Activated naive CD8-positive, alpha-beta T cell treated with anti-CD3 and anti-CD28 coated beads, Interleukin-2, amount 10 ng/mL, durations not matched to agents 7 days and 5 days (primary cell): ENCODE results near the gene LHX3. TPM values are rescaled to one million over a fixed set of nuclear protein-coding genes. Genes with fewer than 3 reads are reported as not detected.

Experiments used
- ATAC-seq: fragments of 150-1000 bp; cut with Tn5 transposase; one replicate; pipeline ENCODE4 v1.10.0; 2021; ENCODE audit warnings: low read depth, moderate library complexity
- POLR2A ChIA-PET: fragments of 350-600 bp; sonication (Branson Sonifier 250); formaldehyde crosslinking; loops from one replicate; lab custom pipeline; 2021; ENCODE audit warnings: antibody characterized with exemption; lab: Charles Lee
- DNase-seq: peaks from one replicate; pipeline ENCODE4 v3.0.0; 2021
- H3K27ac Mint-ChIP-seq: one replicate; pipeline ENCODE4 v1.8.0; 2022; ENCODE audit warnings: mild to moderate bottlenecking, mixed read lengths
- H3K27me3 Mint-ChIP-seq: one replicate; pipeline ENCODE4 v1.8.0; 2022; ENCODE audit warnings: mild to moderate bottlenecking, moderate library complexity, mixed read lengths
- H3K36me3 Mint-ChIP-seq: one replicate; pipeline ENCODE4 v1.8.0; 2021; ENCODE audit warnings: mild to moderate bottlenecking, mixed read lengths
- H3K4me1 Mint-ChIP-seq: one replicate; pipeline ENCODE4 v1.8.0; 2021; ENCODE audit warnings: mixed read lengths
- H3K4me3 Mint-ChIP-seq: one replicate; pipeline ENCODE4 v1.8.0; 2022; ENCODE audit warnings: mild to moderate bottlenecking, moderate library complexity, mixed read lengths
- H3K9me3 Mint-ChIP-seq: one replicate; pipeline ENCODE4 v1.8.0; 2021; ENCODE audit warnings: mixed read lengths
- total RNA-seq, 2 experiments: library from RNA; stranded (reverse); gene quantifications; one replicate each; pipeline ENCODE4 v1.2.3, GENCODE V29; 2021

Gene LHX3
- total RNA-seq, 2 experiments from 2014 or later: not detected

DNA sequence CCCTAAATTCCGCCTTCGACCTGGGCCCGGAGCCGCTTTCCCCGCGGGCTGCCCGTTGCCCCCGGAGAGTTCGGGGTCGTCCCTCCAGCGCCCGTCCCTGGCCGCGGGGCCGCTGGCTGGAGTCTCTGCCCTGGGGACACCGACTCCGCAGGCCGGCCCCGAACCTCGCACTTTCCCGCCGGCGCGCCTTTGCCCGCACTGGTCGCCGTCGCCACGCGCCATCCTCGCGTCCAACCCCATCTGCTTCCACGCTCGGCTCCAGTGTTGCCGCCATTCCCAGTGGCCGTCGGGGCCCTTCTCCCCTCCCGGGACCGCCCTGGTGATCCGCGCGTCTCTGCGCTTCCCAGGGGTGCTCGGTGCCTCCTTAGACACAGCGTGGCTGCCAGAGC lies 11.0 kb downstream of the LHX3 start:
- Mint-ChIP-seq H3K4me3 (no peak overlapping the region), H3K4me1 (peaks cover 2% of the 10 kb centered on the region), H3K9me3 (no peaks in the 10 kb centered on the region), H3K27ac (no peak overlapping the region), H3K27me3 (peaks cover 66% of the 10 kb centered on the region), H3K36me3 (no peaks in the 10 kb centered on the region)
- ATAC-seq (no peak), DNase-seq (no peak)
- POLR2A ChIA-PET: no interaction called here

DNA sequence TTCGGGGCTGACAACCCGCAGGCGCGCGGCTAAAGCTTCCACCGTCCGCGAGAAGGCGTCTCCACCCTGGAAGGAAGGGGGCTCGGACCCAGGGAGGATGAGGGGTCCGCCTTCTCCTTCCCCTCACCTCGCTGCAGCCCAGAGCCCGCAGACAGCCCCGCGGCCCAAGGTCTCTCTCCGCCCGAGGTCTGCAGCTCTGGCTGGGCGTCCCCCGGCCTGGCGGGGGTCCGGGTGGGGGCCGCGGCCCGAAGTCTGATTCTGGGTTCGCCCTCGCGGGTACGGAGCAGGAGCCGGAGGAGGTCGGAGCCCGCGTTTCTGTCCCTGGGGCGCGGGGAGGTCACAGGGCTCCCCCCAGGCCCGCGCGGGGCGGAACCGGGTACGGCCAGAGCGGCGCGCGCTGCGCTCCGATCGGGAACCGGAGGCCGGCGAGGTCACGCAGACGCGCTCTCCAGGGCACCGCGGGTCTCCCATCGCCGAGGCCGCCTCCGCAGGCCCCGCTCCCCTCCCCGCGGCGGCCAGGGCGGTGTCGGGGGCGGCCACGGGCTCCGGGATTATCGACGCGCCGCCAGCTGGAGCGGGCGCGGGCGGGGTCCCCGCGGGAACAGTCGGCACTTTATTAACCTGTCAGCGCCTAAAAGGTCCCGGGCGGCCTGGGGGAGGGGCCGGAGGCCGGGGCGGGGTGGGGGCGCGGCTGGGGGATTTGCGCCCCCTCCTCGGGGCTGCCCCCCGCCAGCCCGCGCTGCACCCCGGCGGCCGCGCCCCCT lies 11.6 kb downstream of the LHX3 start:
- H3K27me3 Mint-ChIP-seq: peaks cover 62% of the 10 kb centered on the region
- ATAC-seq (no peak), DNase-seq (no peak)
- no peaks in the 10 kb centered on the region for H3K9me3 Mint-ChIP-seq
- POLR2A ChIA-PET: no interaction called here
- peaks cover 2% of the 10 kb centered on the region for H3K4me1 Mint-ChIP-seq
- no peaks in the 10 kb centered on the region for H3K36me3 Mint-ChIP-seq
- no peak overlapping the region for H3K4me3 Mint-ChIP-seq
- H3K27ac Mint-ChIP-seq: no peak overlapping the region

DNA sequence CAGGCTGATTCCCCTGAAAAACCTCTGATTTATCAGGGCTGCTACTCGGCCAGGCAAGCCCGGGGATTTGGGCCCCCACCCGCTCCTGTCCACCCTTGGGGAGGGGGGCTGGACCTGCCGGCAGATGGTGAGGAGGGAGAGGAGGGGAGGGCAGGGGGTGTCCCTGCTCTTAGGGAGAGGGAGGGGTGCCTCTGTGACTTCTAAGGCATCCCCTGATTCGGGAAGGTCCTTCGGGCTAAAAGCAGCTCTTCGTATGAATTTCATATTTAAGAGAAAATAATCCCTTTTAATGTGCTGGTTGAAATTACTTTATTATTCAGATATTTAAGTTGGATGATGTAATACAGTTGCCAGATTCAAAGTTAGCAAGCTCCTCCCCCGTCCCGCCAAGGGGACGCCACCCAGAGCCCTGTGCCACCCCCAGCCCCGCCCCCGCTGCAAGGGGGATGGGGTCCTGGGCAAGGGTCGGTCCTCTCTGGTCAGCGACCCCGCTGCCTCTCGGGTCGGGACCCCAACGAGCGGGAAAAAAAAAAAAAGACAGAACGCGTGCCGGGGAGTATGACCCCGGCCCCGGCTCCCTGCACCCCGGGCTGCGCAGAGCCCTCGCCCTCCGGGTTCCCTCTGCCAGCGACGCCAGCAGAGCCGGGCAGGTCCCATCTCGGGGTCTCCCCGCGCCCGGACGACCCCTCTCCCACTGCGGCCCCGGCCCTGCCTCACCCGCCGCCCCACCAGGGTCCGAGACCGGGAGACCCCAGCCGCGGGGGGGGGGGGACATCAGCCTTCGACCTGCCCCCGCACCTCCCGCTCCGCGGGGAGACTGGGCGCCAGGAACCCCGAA lies 12.4 kb downstream of the LHX3 start:
- ATAC-seq (no peak), DNase-seq (no peak)
- no peak overlapping the region for H3K4me3 Mint-ChIP-seq
- POLR2A ChIA-PET: no interaction called here
- H3K4me1 Mint-ChIP-seq: peaks cover 2% of the 10 kb centered on the region
- no peaks in the 10 kb centered on the region for H3K36me3 Mint-ChIP-seq
- peaks cover 54% of the 10 kb centered on the region for H3K27me3 Mint-ChIP-seq
- H3K9me3 Mint-ChIP-seq: no peaks in the 10 kb centered on the region
- H3K27ac Mint-ChIP-seq: no peak overlapping the region

DNA sequence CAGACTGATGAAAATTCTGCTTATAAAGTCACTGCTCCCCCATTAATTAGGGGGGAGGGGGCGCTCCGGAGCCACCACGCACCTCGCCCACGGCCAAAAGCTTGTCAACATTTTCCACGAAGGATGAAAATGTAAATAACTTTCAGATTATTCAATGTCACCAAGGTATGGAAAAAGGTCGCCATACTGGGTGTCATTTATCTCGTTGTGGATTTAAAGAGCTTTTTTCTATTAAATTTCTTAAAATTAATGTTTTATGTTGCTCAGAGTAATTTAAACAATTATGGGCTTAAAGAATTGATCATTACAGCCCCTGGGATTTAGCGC lies 13.0 kb downstream of the LHX3 start:
- H3K36me3 Mint-ChIP-seq: no peaks in the 10 kb centered on the region
- no peak overlapping the region for H3K27ac Mint-ChIP-seq
- no peak for ATAC-seq
- no peak overlapping the region for H3K4me3 Mint-ChIP-seq
- DNase-seq: no peak
- peaks cover 53% of the 10 kb centered on the region for H3K27me3 Mint-ChIP-seq
- H3K4me1 Mint-ChIP-seq: peaks cover 2% of the 10 kb centered on the region
- POLR2A ChIA-PET: no interaction called here
- H3K9me3 Mint-ChIP-seq: no peaks in the 10 kb centered on the region

DNA sequence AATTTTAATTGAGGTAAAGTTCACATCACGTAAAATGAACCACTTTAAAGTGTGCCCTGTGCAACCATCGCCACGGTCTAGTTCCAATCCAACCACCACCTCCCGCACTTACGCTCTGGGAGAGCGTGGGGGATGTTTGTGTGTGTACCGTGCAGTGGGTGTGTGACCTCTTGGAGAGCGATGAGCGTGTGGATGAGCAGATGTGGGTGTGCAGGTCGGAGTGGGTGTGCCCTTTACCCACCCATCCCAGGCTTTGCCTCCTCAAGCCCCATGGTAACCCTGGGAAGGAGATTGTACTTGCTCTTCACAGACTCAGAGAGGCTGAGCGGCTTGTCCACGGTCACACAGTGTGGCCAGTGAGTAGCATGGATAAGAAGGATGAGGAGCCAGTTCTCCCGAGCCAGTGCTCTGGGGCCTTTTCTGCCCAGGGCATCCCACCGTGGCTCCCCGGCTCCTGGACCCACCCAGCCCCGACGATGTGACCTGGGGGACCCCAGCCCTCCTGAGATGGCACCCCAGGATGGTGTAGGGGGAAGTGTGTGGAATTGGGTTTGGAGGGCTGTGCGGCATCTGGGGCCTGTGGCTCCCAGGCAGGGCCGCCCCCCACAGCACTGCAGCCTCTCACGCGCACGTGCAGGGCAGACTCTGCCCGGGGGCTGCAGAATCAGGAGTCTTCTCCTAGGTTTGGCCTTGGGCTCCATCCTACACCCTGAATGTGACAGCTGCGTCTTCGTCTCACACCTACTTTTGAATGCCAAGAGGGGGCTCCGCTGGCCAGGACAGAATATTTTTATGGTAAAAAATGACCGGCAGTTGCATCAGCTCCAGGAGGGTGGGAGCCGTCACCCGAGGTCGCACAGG lies 13.6 kb downstream of the LHX3 start:
- POLR2A ChIA-PET: no interaction called here
- DNase-seq: no peak
- H3K4me3 Mint-ChIP-seq: no peak overlapping the region
- H3K36me3 Mint-ChIP-seq: no peaks in the 10 kb centered on the region
- peaks cover 47% of the 10 kb centered on the region for H3K27me3 Mint-ChIP-seq
- no peaks in the 10 kb centered on the region for H3K9me3 Mint-ChIP-seq
- ATAC-seq: no peak
- H3K27ac Mint-ChIP-seq: no peak overlapping the region
- H3K4me1 Mint-ChIP-seq: peaks cover 1% of the 10 kb centered on the region

DNA sequence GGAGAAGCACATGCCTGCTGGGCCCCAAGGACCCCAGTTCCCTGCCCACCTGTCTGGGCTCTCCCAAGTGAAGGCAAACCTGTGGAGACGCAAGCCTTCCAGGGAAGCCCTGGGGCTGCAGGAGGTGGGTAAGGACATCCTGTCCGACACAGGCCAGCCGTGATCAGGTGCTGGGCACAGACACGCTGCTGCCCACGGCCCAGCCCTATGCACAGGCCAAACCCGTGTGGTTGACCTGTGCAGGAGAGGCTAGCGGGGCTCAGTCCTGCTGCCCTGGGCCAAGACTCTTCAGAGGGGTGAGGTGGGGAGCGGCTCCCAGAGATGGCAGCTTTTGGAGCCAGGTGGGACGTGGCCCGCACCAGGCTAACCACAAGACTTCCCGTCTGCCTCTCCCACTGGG lies 14.3 kb downstream of the LHX3 start:
- H3K27ac Mint-ChIP-seq: no peak overlapping the region
- ATAC-seq: no peak
- H3K36me3 Mint-ChIP-seq: no peaks in the 10 kb centered on the region
- H3K4me3 Mint-ChIP-seq: no peak overlapping the region
- H3K4me1 Mint-ChIP-seq: no peaks in the 10 kb centered on the region
- no peaks in the 10 kb centered on the region for H3K9me3 Mint-ChIP-seq
- DNase-seq: no peak
- peaks cover 44% of the 10 kb centered on the region for H3K27me3 Mint-ChIP-seq
- POLR2A ChIA-PET: no interaction called here

DNA sequence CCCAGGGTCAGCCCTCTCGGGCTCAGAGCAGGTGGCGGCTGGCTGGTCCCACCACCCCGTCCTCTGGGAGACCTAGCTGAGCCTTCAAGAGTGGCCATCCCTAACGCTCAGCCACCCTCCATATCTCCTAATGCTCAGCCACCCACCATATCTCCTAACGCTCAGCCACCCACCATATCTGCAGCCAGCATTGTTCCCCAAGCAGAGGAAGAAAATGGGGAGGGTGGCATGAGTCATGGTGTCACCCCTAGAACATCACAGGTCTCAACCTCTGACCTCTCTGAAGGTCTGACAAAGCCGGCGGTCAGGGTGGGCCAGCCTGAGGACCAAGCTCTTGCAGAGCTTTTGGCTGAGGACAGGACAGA lies 14.7 kb downstream of the LHX3 start:
- Mint-ChIP-seq H3K9me3 (no peaks in the 10 kb centered on the region), H3K27me3 (peaks cover 41% of the 10 kb centered on the region), H3K4me3 (no peak overlapping the region), H3K27ac (no peak overlapping the region), H3K4me1 (no peaks in the 10 kb centered on the region), H3K36me3 (no peaks in the 10 kb centered on the region)
- no peak for ATAC-seq
- DNase-seq: no peak
- POLR2A ChIA-PET: no interaction called here

DNA sequence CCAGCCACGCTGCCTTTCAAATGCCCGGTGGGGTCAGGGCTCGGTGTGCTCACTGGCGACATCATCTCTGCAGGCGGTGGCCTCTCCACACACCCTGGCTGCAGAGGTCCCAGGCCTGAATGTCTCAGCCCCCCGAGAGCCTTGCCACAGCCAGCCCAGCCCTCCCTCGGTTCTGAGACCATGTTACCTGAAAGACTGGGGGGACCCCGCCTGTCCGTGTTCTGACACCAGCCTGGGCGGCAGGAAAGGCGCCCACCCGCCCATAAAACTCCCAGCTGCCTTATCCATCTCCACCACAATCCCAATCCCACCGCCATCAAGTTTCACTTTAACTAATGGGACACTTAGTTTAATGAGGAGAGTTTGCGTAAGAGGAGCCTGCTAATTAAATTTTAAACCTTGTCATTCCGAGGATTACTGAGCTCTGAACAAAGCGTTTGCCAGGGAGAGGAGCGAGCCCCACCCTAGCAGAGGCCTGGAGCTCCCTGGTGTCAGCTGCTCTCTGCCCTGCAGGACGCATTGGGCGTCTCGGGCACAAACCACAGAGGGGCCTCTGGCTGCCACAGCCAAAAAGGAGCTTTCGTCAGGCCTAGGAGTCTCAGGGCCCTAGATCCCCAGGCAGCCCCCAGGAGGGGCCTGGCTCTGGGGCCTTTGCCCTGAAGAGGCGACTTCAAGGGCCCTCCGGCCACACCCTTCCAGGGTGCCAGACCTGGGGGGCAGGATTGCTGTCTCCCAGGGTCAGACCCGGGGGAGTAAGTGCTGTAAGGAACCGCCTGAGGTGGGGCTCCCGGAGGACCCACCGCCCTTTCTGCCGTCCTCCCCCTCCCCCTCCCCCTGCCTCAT lies 15.3 kb downstream of the LHX3 start:
- Mint-ChIP-seq H3K36me3 (no peaks in the 10 kb centered on the region), H3K27ac (no peak overlapping the region), H3K4me1 (no peaks in the 10 kb centered on the region), H3K4me3 (no peak overlapping the region), H3K9me3 (no peaks in the 10 kb centered on the region), H3K27me3 (peaks cover 38% of the 10 kb centered on the region)
- no peak for DNase-seq
- ATAC-seq: no peak
- POLR2A ChIA-PET: no interaction called here

DNA sequence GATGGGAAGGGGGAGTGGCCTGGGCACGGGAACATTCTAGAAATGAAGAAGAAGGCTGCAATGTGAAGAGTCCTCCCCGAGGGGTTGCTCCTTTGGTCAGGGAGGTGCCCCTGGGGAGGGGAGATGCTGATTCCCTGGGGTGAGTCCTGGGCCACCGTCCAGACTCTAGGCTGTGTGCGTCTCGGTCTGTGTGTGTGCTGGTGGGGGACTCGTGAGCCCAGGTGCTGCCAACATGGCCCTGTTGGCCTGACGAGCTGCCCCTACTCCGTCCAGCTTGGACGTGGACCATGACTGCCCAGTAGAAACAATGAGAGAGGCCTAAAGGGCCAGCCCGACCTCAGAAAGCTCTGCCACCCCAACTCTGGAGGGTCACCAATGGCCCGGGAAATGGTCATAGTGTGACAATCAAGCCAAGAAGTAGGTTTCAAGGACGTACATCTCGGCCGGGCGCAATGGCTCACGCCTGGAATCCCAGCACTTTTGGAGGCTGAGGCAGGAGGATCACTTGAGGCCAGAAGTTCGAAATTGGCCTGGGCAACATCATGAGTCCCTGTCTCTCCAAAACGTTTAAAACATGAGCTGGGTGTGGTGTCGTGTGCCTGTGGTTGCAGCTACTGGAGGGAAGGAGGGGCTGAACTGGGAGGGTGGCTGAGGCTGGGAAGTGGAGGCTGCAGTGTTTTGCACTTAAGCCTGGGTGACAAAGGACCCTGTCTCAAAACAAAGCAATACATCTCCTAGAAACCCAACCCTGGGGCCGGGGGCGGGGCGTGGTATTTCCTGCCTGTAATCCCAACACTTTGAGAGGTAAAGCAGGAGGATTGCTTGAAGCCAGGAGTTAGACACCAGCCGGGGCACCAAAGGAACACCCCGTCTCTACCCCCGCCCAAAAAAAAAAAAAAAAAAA lies 17.0 kb downstream of the LHX3 start:
- H3K36me3 Mint-ChIP-seq: no peaks in the 10 kb centered on the region
- ATAC-seq (no peak), DNase-seq (no peak)
- no peak overlapping the region for H3K4me3 Mint-ChIP-seq
- H3K4me1 Mint-ChIP-seq: no peaks in the 10 kb centered on the region
- POLR2A ChIA-PET: interaction anchor here (0.6 kb wide), 1 partner anchor 260 kb away, joined by 5 read pairs; no protein-coding TSS in a partner anchor
- no peak overlapping the region for H3K27ac Mint-ChIP-seq
- H3K27me3 Mint-ChIP-seq: peaks cover 39% of the 10 kb centered on the region
- no peaks in the 10 kb centered on the region for H3K9me3 Mint-ChIP-seq

DNA sequence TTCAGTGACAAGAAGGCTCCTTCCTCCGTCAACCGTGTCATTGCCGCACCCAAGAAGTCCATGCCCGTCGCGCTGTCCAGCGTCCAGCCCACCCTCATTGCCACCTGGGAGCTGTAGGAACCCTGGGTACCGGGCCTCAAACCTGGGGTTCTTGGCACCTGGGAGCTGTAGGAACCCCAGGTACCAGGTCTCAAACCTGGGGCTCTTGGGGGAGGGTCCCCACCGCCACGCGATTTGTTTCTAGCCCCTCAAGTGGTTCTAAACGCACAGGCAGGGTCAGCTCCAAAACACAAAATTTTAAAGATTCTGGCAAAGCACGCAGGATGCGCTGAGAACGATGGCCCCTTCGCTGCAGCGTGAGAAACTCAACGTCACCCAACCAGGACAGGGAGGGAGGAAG lies 17.7 kb downstream of the LHX3 start:
- Mint-ChIP-seq H3K9me3 (no peaks in the 10 kb centered on the region), H3K4me1 (no peaks in the 10 kb centered on the region)
- POLR2A ChIA-PET: no interaction called here

DNA sequence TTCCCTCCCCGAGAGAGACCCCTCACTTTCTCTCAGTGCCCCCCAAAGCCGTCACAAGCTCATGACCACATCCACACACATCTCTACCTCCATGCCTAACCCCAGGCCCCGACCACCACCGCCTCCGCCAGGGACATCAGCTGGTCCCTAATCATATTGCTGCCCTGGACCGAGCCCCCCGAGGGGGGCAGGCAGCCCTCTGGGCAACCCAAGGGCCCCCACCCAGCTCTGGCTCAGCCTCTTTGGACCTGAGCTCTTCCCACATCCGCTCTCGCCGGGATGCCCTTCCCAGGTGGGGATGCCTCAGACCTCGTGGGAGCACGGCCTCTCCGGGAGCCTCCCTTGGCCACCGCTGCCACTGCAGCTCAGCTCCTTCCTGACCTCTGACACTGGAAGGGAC lies 18.5 kb downstream of the LHX3 start:
- Mint-ChIP-seq H3K4me1 (no peaks in the 10 kb centered on the region), H3K27ac (no peak overlapping the region), H3K27me3 (peaks cover 26% of the 10 kb centered on the region)

More for the DNA sequence above, 17.7 kb downstream of the LHX3 start:
- Mint-ChIP-seq H3K4me3 (no peak overlapping the region), H3K27me3 (peaks cover 34% of the 10 kb centered on the region), H3K36me3 (no peaks in the 10 kb centered on the region), H3K27ac (no peak overlapping the region)
- ATAC-seq (no peak), DNase-seq (no peak)

More for the DNA sequence above, 18.5 kb downstream of the LHX3 start:
- DNase-seq: no peak
- H3K4me3 Mint-ChIP-seq: no peak overlapping the region
- no peak for ATAC-seq
- POLR2A ChIA-PET: no interaction called here
- H3K36me3 Mint-ChIP-seq: no peaks in the 10 kb centered on the region
- H3K9me3 Mint-ChIP-seq: no peaks in the 10 kb centered on the region
